ENCODE results near the gene LYRM7.
A peak's percentile ranks its signal among the peaks of the same experiment; 100 is the strongest.

LYRM7 gene

GRCh38 chr5:131163276-131164119, 7.2 kb upstream of the LYRM7 start:
- TF ChIP-seq, protein P1, sequence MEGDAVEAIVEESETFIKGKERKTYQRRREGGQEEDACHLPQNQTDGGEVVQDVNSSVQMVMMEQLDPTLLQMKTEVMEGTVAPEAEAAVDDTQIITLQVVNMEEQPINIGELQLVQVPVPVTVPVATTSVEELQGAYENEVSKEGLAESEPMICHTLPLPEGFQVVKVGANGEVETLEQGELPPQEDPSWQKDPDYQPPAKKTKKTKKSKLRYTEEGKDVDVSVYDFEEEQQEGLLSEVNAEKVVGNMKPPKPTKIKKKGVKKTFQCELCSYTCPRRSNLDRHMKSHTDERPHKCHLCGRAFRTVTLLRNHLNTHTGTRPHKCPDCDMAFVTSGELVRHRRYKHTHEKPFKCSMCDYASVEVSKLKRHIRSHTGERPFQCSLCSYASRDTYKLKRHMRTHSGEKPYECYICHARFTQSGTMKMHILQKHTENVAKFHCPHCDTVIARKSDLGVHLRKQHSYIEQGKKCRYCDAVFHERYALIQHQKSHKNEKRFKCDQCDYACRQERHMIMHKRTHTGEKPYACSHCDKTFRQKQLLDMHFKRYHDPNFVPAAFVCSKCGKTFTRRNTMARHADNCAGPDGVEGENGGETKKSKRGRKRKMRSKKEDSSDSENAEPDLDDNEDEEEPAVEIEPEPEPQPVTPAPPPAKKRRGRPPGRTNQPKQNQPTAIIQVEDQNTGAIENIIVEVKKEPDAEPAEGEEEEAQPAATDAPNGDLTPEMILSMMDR (IDR thresholded peaks at IDR 0.05; ENCODE audit: low read depth, low read length) = no peak
- peak; percentile 46 for DNase-seq (ENCODE audit: low read depth, low spot score)
- peak overlapping the region; percentile 88 for H3K4me3 ChIP-seq (ENCODE audit: low read depth, low read length)
- in situ Hi-C loops (cut with HindIII; ENCODE audit: low sequenced_read_pairs) = no loop called here

DNA sequence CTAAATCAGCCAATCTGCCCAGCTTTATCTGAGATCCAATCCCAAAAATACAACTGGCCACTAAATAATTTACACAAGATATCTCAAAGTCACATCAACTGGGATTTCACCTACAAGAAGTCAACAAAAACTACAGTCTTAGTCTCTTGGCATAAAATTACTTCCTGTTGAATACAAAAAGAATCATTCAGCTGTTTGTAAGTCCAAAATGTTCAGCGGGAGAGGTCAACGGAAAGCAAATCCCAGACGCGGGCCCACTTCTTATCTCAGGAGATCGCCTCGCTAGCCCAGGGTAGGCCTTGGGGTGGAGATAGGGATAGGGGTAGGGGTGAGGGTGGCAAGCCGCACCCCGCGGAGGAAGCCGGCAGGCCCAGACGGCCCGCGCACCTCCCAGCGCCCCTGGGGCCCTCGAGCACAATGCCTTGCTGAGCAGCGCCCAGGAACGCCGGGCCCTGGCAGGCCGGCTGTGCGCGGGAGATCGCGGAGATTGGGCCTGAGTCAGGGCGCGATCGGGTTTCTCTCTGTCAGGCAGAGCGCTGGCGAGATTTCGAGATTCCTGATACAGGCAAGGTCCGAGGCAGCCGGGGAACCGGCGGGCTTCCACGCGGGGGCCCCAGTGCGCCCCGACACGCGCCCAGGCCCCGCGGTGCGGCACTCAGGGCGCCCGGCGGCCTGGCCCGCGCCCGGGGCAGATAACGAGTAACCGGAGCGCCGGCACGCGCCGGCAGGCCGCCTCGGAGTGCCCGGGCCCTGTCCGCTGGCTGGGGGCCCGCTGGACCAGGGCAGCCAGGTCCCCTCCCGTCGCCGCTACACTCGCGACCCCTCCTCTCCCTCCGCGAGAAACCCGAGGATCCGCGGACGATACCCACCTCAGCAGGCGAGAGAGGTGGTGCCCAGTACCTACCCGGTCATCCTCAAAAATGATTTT, 6.3 kb upstream of the LYRM7 start:
- TF ChIP-seq, protein P1 (IDR thresholded peaks at IDR 0.05; ENCODE audit: low read depth, low read length) = no peak
- DNase-seq (ENCODE audit: low read depth, low spot score) = peak; percentile 79
- H3K4me3 ChIP-seq (ENCODE audit: low read depth, low read length) = peak overlapping the region; percentile 88
- in situ Hi-C loops (cut with HindIII; ENCODE audit: low sequenced_read_pairs) = no loop called here

- peak; percentile 90 for DNase-seq (ENCODE audit: low read depth, low spot score)
- in situ Hi-C loops (cut with HindIII; ENCODE audit: low sequenced_read_pairs) = no loop called here
- H3K4me3 ChIP-seq (ENCODE audit: low read depth, low read length) = peak within 1 kb of the TSS; percentile 88
- TF ChIP-seq, protein P1 (IDR thresholded peaks at IDR 0.05; ENCODE audit: low read depth, low read length) = peak; percentile 24
Observed at GRCh38 chr5:131165119-131165727, 5.5 kb upstream of the LYRM7 start, which contains the start of gene HINT1. Gene HINT1 (minus strand): TSS chr5:131165256. CDS start chr5:131165205, 51 bp downstream.

GRCh38 chr5:131167615-131168014, 3.1 kb upstream of the LYRM7 start:
- DNase-seq (ENCODE audit: low read depth, low spot score) = no peak
- H3K4me3 ChIP-seq (ENCODE audit: low read depth, low read length) = no peak overlapping the region
- TF ChIP-seq, protein P1 (IDR thresholded peaks at IDR 0.05; ENCODE audit: low read depth, low read length) = no peak
- in situ Hi-C loops (cut with HindIII; ENCODE audit: low sequenced_read_pairs) = no loop called here

- peak overlapping the region; percentile 83 for H3K4me3 ChIP-seq (ENCODE audit: low read depth, low read length)
- in situ Hi-C loops (cut with HindIII; ENCODE audit: low sequenced_read_pairs) = no loop called here
- TF ChIP-seq, protein P1 (IDR thresholded peaks at IDR 0.05; ENCODE audit: low read depth, low read length) = no peak
- DNase-seq (ENCODE audit: low read depth, low spot score) = no peak
Observed at GRCh38 chr5:131169810-131170539, 769 bp upstream of the LYRM7 start.
